ENCODE measurements around the gene UGDH. TPM values are rescaled to one million over a fixed set of nuclear protein-coding genes. Genes with fewer than 3 reads are reported as not detected.

Gene UGDH
- polyA plus RNA-seq, 2 of the 4 experiments (the other 2 are of a cell fraction), result 610 to 691 TPM

GRCh38 chr4:39451423-39452023 lies 75.7 kb downstream of the UGDH start:
- no peak for TF ChIP-seq RFX5 (IDR thresholded peaks at IDR 0.05)
- no peak for TF ChIP-seq MAZ (IDR thresholded peaks at IDR 0.05; ENCODE audit: borderline replicate concordance, low read depth, low read length)
- no peak for TF ChIP-seq CEBPB (IDR thresholded peaks at IDR 0.05)
- no peak for TF ChIP-seq GATA3 (IDR thresholded peaks at IDR 0.05; ENCODE audit: borderline replicate concordance)
- TF ChIP-seq HOXA7 (CRISPR knock-in tag; IDR thresholded peaks at IDR 0.05), result no peak
- Histone ChIP-seq H3K9me3 (no peaks in the 10 kb centered on the region), H3K4me2 (no peak overlapping the region), H3K4me3 (no peak overlapping the region), H3K27ac (no peak overlapping the region), H3K4me1 (peaks cover 36% of the 10 kb centered on the region)
- ATAC-seq (no peak), DNase-seq (ENCODE audit: low read depth in 1 of 2, low spot score in 1 of 2) (no peak), FAIRE-seq (no peak)
- CTCF ChIA-PET, result interaction anchor here (1.0 kb wide), 1 partner anchor 524 kb away, joined by 3 read pairs; no protein-coding TSS in a partner anchor
- over 99% methylated on average over 6 of the region's 6 CpGs for WGBS (ENCODE audit: missing lambda C conversion rate)
- POLR2A ChIA-PET, result interaction anchor here (0.7 kb wide), 1 partner anchor 8 kb away, joined by 4 read pairs; the partner anchor contains the start of gene LIAS

GRCh38 chr4:39450618-39451017 lies 76.6 kb downstream of the UGDH start:
- no peak overlapping the region for H3K4me2 ChIP-seq
- H3K27ac ChIP-seq, result no peak overlapping the region
- ATAC-seq (no peak), DNase-seq (ENCODE audit: low read depth in 1 of 2, low spot score in 1 of 2) (no peak), FAIRE-seq (no peak)
- POLR2A ChIA-PET, result interaction anchor here (0.7 to 1.1 kb wide), 2 partner anchors 9 to 23 kb away, joined by 3 to 4 read pairs; partner anchors contain the start of gene LIAS
- no peak overlapping the region for H3K4me3 ChIP-seq
- H3K4me1 ChIP-seq, result peaks cover 27% of the 10 kb centered on the region; the same call in 2 of the 3 replicates
- H3K9me3 ChIP-seq, result no peaks in the 10 kb centered on the region
- no peak for TF ChIP-seq ATOH8 (CRISPR knock-in tag; IDR thresholded peaks at IDR 0.05; ENCODE audit: low read depth)
- no peak for TF ChIP-seq MAX (IDR thresholded peaks at IDR 0.05)
- no peak for TF ChIP-seq HEYL (CRISPR knock-in tag; IDR thresholded peaks at IDR 0.05)
- TF ChIP-seq FOSL2 (IDR thresholded peaks at IDR 0.05), result no peak
- TF ChIP-seq FOSL2 (CRISPR knock-in tag; IDR thresholded peaks at IDR 0.05), result no peak
- no peak for TF ChIP-seq EP300 (IDR thresholded peaks at IDR 0.05)
- no peak for TF ChIP-seq BCL3 (IDR thresholded peaks at IDR 0.05)
- no peak for TF ChIP-seq ESRRA (IDR thresholded peaks at IDR 0.05; ENCODE audit: borderline replicate concordance, low read length)
- TF ChIP-seq FOXS1 (CRISPR knock-in tag; IDR thresholded peaks at IDR 0.05), result no peak
- TF ChIP-seq TP53 (CRISPR knock-in tag; IDR thresholded peaks at IDR 0.05), result no peak
- TF ChIP-seq FOSB (CRISPR knock-in tag; IDR thresholded peaks at IDR 0.05), result no peak
- no peak for TF ChIP-seq EHF (CRISPR knock-in tag; IDR thresholded peaks at IDR 0.05)
- TF ChIP-seq PBX3 (IDR thresholded peaks at IDR 0.05), result no peak
- no peak for TF ChIP-seq MYC (IDR thresholded peaks at IDR 0.05; ENCODE audit: borderline replicate concordance, low read length)
- TF ChIP-seq ELK1 (IDR thresholded peaks at IDR 0.05; ENCODE audit: low read depth, low read length), result no peak
- no peak for TF ChIP-seq HOXB5 (CRISPR knock-in tag; IDR thresholded peaks at IDR 0.05)
- CTCF ChIA-PET, result no interaction called here
- 83% methylated on average over 2 of the region's 2 CpGs for WGBS (ENCODE audit: missing lambda C conversion rate)

Other genes with a start within 250 kb of the UGDH start
- 33.2 and 46.5 TPM in 2 replicates for gene RFC1, start 161.1 kb downstream of the UGDH start, polyA plus RNA-seq (2011; rRNA removed)
- gene RFC1, start 161.1 kb downstream of the UGDH start, polyA plus RNA-seq (2017; fragmentation: RNase III; extraction: RNeasy Plus Mini Kit Qiagen cat#74134 plus additional on column Dnase treatment), result 24.5 to 28.1 TPM (median 25.5 TPM) in 3 replicates
- 0.87 and 0.97 TPM in 2 replicates for gene KLB, start 120.5 kb downstream of the UGDH start, polyA plus RNA-seq (2011; rRNA removed)
- 0.49 to 0.57 TPM (median 0.51 TPM) in 3 replicates for gene KLB, start 120.5 kb downstream of the UGDH start, polyA plus RNA-seq (2017; fragmentation: RNase III; extraction: RNeasy Plus Mini Kit Qiagen cat#74134 plus additional on column Dnase treatment)
- 897 and 1,263 TPM in 2 replicates for gene RPL9, start 68.5 kb downstream of the UGDH start, polyA plus RNA-seq (2011; rRNA removed)
- gene RPL9, start 68.5 kb downstream of the UGDH start, polyA plus RNA-seq (2017; fragmentation: RNase III; extraction: RNeasy Plus Mini Kit Qiagen cat#74134 plus additional on column Dnase treatment), result 785 to 851 TPM (median 786 TPM) in 3 replicates
- 16.0 and 22.3 TPM in 2 replicates for gene LIAS, start 68.4 kb downstream of the UGDH start, polyA plus RNA-seq (2011; rRNA removed)
- 11.3 to 14.5 TPM (median 12.9 TPM) in 3 replicates for gene LIAS, start 68.4 kb downstream of the UGDH start, polyA plus RNA-seq (2017; fragmentation: RNase III; extraction: RNeasy Plus Mini Kit Qiagen cat#74134 plus additional on column Dnase treatment)
- gene SMIM14, start 111.4 kb upstream of the UGDH start, polyA plus RNA-seq (2011; rRNA removed), result 81.3 and 109 TPM in 2 replicates
- 14.9 to 21.4 TPM (median 20.5 TPM) in 3 replicates for gene SMIM14, start 111.4 kb upstream of the UGDH start, polyA plus RNA-seq (2017; fragmentation: RNase III; extraction: RNeasy Plus Mini Kit Qiagen cat#74134 plus additional on column Dnase treatment)
- 116 and 130 TPM in 2 replicates for gene UBE2K, start 170.7 kb upstream of the UGDH start, polyA plus RNA-seq (2011; rRNA removed)
- gene UBE2K, start 170.7 kb upstream of the UGDH start, polyA plus RNA-seq (2017; fragmentation: RNase III; extraction: RNeasy Plus Mini Kit Qiagen cat#74134 plus additional on column Dnase treatment), result 89.3 to 117 TPM (median 103 TPM) in 3 replicates